GM06990 (cell line): ENCODE data around the gene ZNF333.

ENCODE experiments used
- DNase-seq: peaks from one replicate; pipeline ENCODE4 v3.0.0-alpha.2; 2011; ENCODE audit not compliant: insufficient read length; ENCODE audit errors: extremely low read depth
- H3K27me3 ChIP-seq: replicated peaks from 2 replicates; pipeline ENCODE4 v1.6.0; 2011; ENCODE audit warnings: low read length; ENCODE audit not compliant: control insufficient read depth, insufficient read depth
- H3K36me3 ChIP-seq: 2 replicates; pipeline ENCODE4 v1.5.1; 2011; ENCODE audit warnings: low read length; ENCODE audit not compliant: control insufficient read depth, insufficient read depth
- H3K4me3 ChIP-seq: replicated peaks from 2 replicates; pipeline ENCODE4 v1.5.1; 2011; ENCODE audit warnings: low read depth, mild to moderate bottlenecking, control low read depth, low read length
- CTCF ChIP-seq: IDR thresholded peaks from 2 replicates; pipeline ENCODE4 v1.5.1; 2011; ENCODE audit warnings: low read length, control low read depth, mild to moderate bottlenecking, inconsistent platforms; ENCODE audit not compliant: insufficient read depth, poor library complexity, severe bottlenecking

Gene ZNF333

GRCh38 chr19:14689598-14690503 is at the start of gene ZNF333:
Gene ZNF333, plus strand, starts transcription at chr19:14690048. Its CDS starts 3,444 bp downstream, at chr19:14693492.
- peak; percentile 97 for DNase-seq
- Histone ChIP-seq H3K27me3 (no peaks in the 10 kb centered on the region), H3K4me3 (peak within 1 kb of the TSS; percentile 90), H3K36me3 (peaks cover under 1% of the 10 kb centered on the region; the same call in 1 of the 2 replicates)
- TF ChIP-seq CTCF, result no peak

GRCh38 chr19:14648506-14648905 is 41.3 kb upstream of the ZNF333 start:
- no peak for DNase-seq
- H3K36me3 ChIP-seq, result no peaks in the 10 kb centered on the region
- no peak overlapping the region for H3K4me3 ChIP-seq
- TF ChIP-seq CTCF, result no peak
- H3K27me3 ChIP-seq, result no peaks in the 10 kb centered on the region

DNA sequence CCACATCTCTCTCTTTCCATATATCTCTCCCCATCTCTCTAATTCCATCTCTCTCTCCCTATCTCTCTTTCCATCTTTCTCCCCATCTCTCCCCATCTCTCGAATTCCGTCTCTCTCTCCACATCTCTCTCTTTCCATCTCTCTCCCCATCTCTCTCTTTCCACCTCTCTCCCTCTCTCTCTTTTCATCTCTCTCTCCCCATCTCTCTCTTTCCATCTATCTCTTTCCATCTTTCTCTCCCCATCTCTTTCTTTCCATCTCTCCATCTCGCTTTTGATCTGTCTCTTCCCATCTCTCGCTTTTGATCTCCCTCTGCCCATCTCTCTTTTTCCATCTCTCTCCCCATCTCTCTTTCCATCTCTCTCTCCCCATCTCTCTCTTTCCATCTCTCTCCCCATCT is 40.8 kb upstream of the ZNF333 start:
- no peak for DNase-seq
- H3K4me3 ChIP-seq, result no peak overlapping the region
- H3K27me3 ChIP-seq, result no peaks in the 10 kb centered on the region
- H3K36me3 ChIP-seq, result no peaks in the 10 kb centered on the region
- no peak for TF ChIP-seq CTCF

- DNase-seq, result no peak
- Histone ChIP-seq H3K27me3 (no peaks in the 10 kb centered on the region), H3K4me3 (no peak overlapping the region), H3K36me3 (no peaks in the 10 kb centered on the region)
- TF ChIP-seq CTCF, result no peak
Measured at GRCh38 chr19:14650161-14650560, 39.7 kb upstream of the ZNF333 start.

DNA sequence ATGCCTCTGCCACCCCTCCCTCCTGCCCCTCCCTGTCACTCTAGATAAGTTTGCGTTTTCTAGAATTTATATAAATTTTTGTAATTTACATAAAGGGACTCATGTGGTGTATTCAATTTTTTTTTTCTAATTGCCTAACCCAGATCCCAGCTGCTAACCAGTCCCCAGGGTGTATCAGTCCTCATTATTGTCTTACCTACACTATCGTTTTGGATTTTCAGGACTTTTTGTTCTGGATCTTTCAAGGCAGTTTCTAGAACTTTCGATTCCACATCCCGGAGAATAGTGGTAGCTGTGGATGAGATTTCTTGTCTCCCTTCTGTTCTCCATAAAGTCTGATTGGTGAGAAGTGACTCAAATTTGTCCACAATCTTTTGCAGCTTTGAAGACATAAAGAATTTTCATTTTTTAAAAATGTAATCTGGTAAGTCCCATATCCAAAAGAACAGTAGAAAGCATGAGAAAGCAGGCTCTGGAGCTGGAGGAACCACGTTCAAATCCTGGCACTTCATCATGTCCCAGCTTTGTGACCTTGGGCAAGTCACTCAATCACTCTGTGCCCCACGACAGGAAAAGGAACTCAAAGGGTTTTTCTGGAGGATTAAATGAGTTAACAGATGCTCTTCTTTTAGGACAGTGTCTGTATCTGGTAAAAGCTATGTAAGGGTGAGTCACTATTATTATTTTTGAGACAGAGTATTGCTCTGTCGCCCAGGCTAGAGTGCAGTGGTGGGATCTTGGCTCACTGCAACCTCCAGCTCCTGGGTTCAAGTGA is 34.9 kb upstream of the ZNF333 start:
- Histone ChIP-seq H3K27me3 (no peaks in the 10 kb centered on the region), H3K4me3 (no peak overlapping the region), H3K36me3 (no peaks in the 10 kb centered on the region)
- TF ChIP-seq CTCF, result no peak
- DNase-seq, result no peak
